ENCODE measurements around the gene EGFL7. TPM values are rescaled to one million over a fixed set of nuclear protein-coding genes. Genes with fewer than 3 reads are reported as not detected.

Gene EGFL7
- total RNA-seq, 4 donors from 2014 or later, result 38.8 to 81.0 (median 56.4) TPM

DNA sequence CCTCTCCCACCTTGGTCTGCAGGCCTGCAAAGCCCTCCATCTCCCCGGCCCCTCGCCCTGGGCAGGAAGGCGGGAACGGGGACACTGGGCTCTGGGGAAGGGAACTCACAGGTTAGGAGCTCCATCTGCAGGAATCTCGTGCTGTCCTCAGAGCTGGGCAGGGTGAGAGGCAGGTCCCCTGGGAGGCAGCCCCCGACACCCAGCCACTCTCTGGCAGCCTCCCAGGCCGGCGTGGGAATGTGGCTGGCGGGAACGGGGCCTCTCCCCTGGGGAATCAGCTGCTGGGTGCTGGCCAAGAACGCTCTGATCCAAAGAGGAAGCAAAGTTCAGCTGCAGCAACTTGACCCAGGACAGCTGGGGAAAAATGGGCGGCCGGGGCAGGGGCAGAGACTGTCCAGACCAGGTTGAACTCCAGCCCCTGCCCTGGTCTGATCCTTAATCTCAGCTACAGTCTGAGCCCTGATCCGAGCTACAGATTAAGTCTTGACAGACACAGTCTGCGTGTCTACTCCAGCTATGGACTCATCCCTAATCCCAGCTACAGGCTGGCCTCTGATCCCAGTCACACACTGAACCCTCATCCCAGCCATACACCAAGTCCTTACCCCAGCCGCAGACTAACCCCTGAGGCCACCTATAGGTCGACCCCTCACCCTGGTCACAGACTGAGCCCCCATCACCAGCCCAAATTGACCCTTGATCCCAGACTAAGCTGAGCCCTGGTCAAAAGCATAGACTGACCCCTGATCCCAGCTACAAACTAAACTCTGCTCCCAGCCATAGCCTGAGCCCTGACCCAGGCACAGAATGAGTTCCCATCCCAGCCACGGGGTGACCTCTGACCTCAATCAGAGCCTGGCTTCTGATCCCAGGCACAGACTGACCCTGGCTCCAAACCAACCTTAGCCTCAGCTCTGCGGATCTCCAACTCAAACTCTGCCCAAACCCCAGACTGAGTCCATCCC, 37.3 kb upstream of the EGFL7 start:
- H3K27me3 ChIP-seq, result peaks cover 20% of the 10 kb centered on the region
- no peaks in the 10 kb centered on the region for H3K9me3 ChIP-seq
- H3K36me3 ChIP-seq, result no peaks in the 10 kb centered on the region
- ATAC-seq, result peak; percentile 66
- 18 to 33% methylated on average over 1 to 11 of the region's 19 CpGs for WGBS, 2 donors (ENCODE audit: low coverage in 1 of 2)
- no peak overlapping the region for H3K4me3 ChIP-seq
- no peak for TF ChIP-seq POLR2A (IDR thresholded peaks at IDR 0.05)
- peak; percentile 64 for TF ChIP-seq POLR2AphosphoS5 (IDR thresholded peaks at IDR 0.05)
- TF ChIP-seq EP300 (IDR thresholded peaks at IDR 0.05), result no peak
- TF ChIP-seq, protein P1, sequence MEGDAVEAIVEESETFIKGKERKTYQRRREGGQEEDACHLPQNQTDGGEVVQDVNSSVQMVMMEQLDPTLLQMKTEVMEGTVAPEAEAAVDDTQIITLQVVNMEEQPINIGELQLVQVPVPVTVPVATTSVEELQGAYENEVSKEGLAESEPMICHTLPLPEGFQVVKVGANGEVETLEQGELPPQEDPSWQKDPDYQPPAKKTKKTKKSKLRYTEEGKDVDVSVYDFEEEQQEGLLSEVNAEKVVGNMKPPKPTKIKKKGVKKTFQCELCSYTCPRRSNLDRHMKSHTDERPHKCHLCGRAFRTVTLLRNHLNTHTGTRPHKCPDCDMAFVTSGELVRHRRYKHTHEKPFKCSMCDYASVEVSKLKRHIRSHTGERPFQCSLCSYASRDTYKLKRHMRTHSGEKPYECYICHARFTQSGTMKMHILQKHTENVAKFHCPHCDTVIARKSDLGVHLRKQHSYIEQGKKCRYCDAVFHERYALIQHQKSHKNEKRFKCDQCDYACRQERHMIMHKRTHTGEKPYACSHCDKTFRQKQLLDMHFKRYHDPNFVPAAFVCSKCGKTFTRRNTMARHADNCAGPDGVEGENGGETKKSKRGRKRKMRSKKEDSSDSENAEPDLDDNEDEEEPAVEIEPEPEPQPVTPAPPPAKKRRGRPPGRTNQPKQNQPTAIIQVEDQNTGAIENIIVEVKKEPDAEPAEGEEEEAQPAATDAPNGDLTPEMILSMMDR (IDR thresholded peaks at IDR 0.05), result peak in 3 of 4 experiments; percentile 53 to 73 (median 56)
- peak overlapping the region in 3 of 4 donors; percentile 11 to 43 (median 24) for H3K27ac ChIP-seq
- H3K4me1 ChIP-seq, result peaks cover 0 to 36% (median 18%) of the 10 kb centered on the region in 3 donors

DNA sequence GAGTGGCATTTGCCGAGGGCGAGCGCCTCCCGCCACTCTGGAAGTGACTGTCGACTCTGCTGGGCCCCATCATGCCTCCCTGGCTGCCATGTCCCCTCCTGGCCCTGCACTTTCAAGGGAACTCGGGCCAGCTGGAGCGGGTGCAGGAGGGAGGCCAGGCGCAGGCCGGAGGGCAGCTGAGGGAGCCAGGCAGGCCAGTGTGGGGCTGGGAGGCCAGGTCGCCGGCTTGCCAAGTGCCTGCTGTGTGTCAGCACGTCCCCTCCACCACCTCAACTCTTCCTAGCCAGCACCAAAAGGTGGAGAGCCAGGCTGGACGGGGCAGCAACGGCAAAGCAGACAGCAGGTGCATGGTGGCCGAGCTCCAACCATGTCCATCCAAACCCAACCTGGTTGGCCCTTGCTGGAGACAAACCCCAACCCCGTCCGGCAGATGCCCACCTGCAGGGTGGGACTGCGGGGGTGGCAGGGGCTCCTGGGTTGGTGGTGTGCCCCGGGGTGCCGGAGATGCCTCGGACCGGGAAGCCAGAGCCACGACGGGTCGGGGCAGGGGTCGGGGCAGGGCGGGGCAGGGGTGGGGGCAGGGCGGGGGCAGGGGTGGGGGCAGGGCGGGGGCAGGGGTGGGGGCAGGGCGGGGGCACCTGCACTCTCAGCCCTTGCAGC, 36.5 kb upstream of the EGFL7 start:
- WGBS, 2 donors (ENCODE audit: low coverage in 1 of 2), result no CpG with 5 or more reads among the region's 30 CpGs
- no peaks in the 10 kb centered on the region for H3K9me3 ChIP-seq
- peak overlapping the region in 2 of 4 donors; percentile 24 to 43 for H3K27ac ChIP-seq
- peaks cover 20% of the 10 kb centered on the region for H3K27me3 ChIP-seq
- no peak for ATAC-seq
- H3K4me1 ChIP-seq, result peaks cover 0 to 44% (median 18%) of the 10 kb centered on the region in 3 donors
- TF ChIP-seq EP300 (IDR thresholded peaks at IDR 0.05) (no peak), POLR2A (IDR thresholded peaks at IDR 0.05) (no peak), POLR2AphosphoS5 (IDR thresholded peaks at IDR 0.05) (no peak)
- TF ChIP-seq, protein P1 (IDR thresholded peaks at IDR 0.05), result no peak
- H3K36me3 ChIP-seq, result no peaks in the 10 kb centered on the region
- no peak overlapping the region for H3K4me3 ChIP-seq

DNA sequence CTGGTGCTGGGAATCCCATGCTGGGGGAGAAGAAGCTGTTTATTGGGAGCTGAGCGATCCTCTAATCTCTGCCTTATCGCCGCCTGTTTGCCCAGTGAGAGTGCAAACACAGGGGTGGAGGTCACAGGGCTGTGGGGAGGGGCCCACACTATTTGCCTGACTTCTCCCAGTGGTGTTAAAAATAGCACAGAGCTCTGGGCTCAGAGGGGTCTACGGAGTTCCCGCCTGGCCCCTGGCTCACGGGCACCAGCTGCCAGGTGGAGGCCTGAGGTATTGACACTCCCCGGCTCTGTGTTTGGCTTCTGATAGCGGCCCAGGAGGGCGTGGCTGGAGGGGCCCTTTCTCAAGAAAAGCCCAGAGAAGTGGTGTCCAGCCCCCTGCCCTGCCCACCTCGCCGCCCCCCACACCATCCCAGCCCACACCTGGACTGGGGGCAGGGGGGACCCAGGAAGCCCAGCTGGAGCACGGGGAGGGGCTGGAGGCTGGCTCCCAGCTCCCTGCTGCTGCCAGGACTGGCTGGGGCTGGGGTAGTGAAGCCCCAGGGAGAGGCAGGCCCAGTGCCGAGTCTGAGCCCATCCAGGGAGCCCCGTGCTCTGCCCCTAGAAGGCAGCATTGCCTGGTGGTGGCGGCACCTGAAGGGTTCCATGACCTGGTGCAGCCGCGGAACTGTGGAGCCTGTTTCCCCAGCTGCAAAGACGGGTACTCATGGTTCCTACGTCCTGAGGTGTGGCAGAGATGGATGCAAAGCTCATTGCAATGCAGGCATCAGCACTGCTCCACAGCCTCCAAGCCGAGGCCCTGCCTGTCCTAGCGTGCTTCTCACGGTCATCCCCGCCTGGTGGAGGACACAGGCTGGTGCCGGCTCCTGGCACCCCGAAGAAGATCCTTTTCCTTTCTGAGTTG, 35.7 kb upstream of the EGFL7 start:
- no peak overlapping the region for H3K4me3 ChIP-seq
- TF ChIP-seq, protein P1 (IDR thresholded peaks at IDR 0.05), result no peak
- no peak for TF ChIP-seq POLR2AphosphoS5 (IDR thresholded peaks at IDR 0.05)
- TF ChIP-seq EP300 (IDR thresholded peaks at IDR 0.05), result no peak
- no peak for TF ChIP-seq POLR2A (IDR thresholded peaks at IDR 0.05)
- no peaks in the 10 kb centered on the region for H3K9me3 ChIP-seq
- peaks cover 25% of the 10 kb centered on the region for H3K27me3 ChIP-seq
- no peak overlapping the region for H3K27ac ChIP-seq
- 40 to 100% methylated on average over 1 of the region's 25 CpGs for whole genome bisulfite sequencing, 2 donors (ENCODE audit: low coverage in 1 of 2)
- H3K36me3 ChIP-seq, result no peaks in the 10 kb centered on the region
- H3K4me1 ChIP-seq, result peaks cover 0 to 49% (median 18%) of the 10 kb centered on the region in 3 donors
- no peak for ATAC-seq

DNA sequence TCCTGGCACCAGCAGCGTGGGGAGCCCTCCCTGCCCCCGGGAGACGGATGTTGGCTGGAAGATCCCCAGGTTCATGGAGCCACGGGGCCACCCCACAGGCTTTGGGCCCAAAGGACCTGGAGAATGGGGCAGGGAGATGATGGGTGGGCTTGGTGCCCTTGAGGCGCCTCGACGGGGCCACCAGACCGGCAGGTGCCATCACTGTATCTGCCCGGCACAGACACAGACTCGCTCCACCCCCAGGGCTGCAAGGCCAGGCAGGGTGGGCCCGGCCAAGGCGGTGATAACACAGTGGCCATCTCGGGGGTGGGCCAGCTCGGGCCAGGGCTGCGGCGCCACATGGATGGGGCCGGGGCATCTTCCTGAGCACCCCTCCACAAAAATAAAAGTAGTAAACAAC, 35.0 kb upstream of the EGFL7 start:
- peaks cover 32% of the 10 kb centered on the region for H3K27me3 ChIP-seq
- ATAC-seq, result no peak
- H3K9me3 ChIP-seq, result no peaks in the 10 kb centered on the region
- 79% methylated on average over 7 of the region's 17 CpGs; no CpG with 5 or more reads in 1 of the 2 donors for WGBS, 2 donors (ENCODE audit: low coverage in 1 of 2)
- no peaks in the 10 kb centered on the region for H3K36me3 ChIP-seq
- H3K4me3 ChIP-seq, result no peak overlapping the region
- TF ChIP-seq EP300 (IDR thresholded peaks at IDR 0.05) (no peak), POLR2A (IDR thresholded peaks at IDR 0.05) (no peak), POLR2AphosphoS5 (IDR thresholded peaks at IDR 0.05) (no peak)
- TF ChIP-seq, protein P1 (IDR thresholded peaks at IDR 0.05), result no peak
- no peak overlapping the region for H3K27ac ChIP-seq
- H3K4me1 ChIP-seq, result peaks cover 0 to 49% (median 18%) of the 10 kb centered on the region in 3 donors

All from gastroesophageal sphincter (tissue), 4 donors.